Stimulated activated naive CD8-positive, alpha-beta T cell treated with anti-CD3 and anti-CD28 coated beads, Interleukin-15, Interleukin-2, amounts not matched to agents 100 U/mL and 50 U/mL, for 24 hours (primary cell): ENCODE measurements around the gene PPP1CA.
"Not testable (repeated sequence)": the region's sequence is repeated elsewhere in the genome, so short reads cannot be mapped to it uniquely, and the experiment has no call there.

ENCODE experiments used
- ATAC-seq: fragments of 150-1000 bp; cut with Tn5 transposase; one replicate; pipeline ENCODE4 v1.10.0; 2021
- DNase-seq: peaks from one replicate; pipeline ENCODE4 v3.0.0; 2021

PPP1CA gene

GRCh38 chr11:67403085-67403484 is 1.4 kb upstream of the PPP1CA start:
- DNase-seq, ATAC-seq: not testable (repeated sequence)

- not testable (repeated sequence) for ATAC-seq, DNase-seq
Observed at GRCh38 chr11:67402192-67402839, 658 bp upstream of the PPP1CA start.

DNA sequence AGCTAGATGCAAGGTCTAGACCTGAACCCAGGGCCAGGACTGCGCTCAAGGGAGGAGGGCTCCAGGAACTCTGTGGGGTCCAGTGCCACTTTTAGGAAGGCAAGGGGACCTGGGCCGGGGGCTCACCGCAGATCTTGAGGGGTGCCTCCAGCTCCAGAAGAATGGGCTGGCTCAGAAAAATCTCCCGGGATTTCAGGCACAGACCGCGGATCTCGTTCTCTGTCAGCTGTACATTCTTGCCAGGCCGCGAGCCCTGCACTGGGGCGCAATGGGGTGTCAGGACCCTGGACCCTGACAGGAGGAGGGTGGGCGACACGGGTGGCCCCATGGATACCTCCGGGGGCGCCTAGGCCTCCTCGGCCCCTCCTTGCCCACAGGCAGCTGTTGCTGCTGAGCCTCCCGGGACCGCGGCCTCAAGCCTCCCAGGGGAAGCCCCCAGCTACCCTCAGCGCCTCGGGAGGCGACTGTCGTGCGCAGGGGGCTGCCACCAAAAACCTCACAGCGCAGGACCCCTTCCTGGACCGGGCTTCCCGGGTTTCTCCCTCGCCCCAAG is 640 bp downstream of the PPP1CA start:
- ATAC-seq (peak; percentile 1), DNase-seq (peak; percentile 47)

- peak; percentile 41 for DNase-seq
- no peak for ATAC-seq
Observed at GRCh38 chr11:67400251-67400941, 1.3 kb downstream of the PPP1CA start.

- ATAC-seq (no peak), DNase-seq (no peak)
Observed at GRCh38 chr11:67398661-67399563, 2.7 kb downstream of the PPP1CA start.

DNA sequence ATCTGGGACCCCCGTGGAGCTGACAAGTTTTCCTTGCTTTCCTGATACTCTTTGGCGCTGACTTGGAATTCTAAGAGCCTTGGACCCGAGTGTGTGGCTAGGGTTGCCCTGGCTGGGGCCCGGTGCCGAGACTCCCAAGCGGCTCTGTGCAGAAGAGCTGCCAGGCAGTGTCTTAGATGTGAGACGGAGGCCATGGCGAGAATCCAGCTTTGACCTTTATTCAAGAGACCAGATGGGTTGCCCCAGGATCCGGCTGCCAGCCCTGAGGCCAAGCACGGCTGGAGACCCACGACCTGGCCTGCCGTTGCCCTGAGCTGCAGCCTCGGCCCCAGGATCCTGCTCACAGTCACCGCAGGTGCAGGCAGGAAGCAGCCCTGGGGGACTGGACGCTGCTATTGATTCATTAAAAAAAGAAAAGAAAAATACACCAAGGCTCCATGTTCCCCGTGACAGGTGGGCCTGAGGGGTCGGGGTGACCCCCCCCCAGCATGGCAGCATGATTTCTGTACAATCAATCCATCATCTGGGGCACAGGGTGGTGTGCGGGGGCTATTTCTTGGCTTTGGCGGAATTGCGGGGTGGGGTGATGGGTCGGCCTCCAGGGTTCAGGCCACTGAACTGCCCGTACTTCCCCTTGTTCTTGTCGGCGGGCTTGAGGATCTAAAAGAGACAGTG is 3.5 kb downstream of the PPP1CA start:
- DNase-seq (no peak), ATAC-seq (no peak)

- ATAC-seq: no peak
Observed at GRCh38 chr11:67397536-67397935, 4.1 kb downstream of the PPP1CA start.

GRCh38 chr11:67396587-67397389 is 4.9 kb downstream of the PPP1CA start:
- no peak for DNase-seq
- no peak for ATAC-seq

More at GRCh38 chr11:67397536-67397935, 4.1 kb downstream of the PPP1CA start:
- DNase-seq: no peak

- DNase-seq (no peak), ATAC-seq (no peak)
Observed at GRCh38 chr11:67396259-67396581, 5.4 kb downstream of the PPP1CA start.

- no peak for ATAC-seq
- no peak for DNase-seq
Observed at GRCh38 chr11:67395555-67396258, 6.0 kb downstream of the PPP1CA start.

DNA sequence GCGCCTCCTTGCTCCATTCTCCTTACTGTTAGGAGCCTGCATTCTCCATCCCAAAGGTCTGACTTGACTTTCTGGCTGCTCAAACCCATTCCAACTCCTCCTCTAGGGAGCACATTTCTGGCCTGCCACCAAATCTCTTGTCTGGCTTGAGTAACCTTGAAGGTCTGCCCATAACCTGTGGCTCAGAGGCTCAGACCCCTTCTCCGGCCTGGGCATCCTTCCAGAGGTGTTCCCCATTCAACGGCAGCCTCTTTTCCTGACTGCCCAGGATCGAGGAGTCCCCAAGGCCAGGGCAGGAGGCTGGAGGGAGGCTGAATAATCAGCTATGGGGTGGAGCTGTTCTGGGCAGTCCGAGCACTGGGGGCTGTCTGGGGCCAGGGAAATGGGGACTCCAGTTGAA is 7.7 kb downstream of the PPP1CA start:
- DNase-seq (peak; percentile 5), ATAC-seq (no peak)

DNA sequence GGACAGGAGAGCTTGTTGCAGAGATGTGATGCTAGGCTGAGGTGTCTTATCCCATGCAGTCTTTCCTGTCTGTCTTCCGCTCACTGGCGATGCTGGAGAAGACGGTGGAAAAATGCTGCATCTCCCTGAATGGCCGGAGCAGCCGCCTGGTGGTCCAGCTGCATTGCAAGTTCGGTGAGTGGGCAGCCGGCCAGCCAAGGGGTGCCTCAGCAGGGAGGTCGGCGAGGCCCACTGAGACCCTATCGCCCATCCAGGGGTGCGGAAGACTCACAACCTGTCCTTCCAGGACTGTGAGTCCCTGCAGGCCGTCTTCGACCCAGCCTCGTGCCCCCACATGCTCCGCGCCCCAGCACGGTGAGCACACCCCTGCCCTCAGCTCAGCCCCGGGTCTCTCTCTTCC is 8.2 kb downstream of the PPP1CA start:
- no peak for ATAC-seq

DNA sequence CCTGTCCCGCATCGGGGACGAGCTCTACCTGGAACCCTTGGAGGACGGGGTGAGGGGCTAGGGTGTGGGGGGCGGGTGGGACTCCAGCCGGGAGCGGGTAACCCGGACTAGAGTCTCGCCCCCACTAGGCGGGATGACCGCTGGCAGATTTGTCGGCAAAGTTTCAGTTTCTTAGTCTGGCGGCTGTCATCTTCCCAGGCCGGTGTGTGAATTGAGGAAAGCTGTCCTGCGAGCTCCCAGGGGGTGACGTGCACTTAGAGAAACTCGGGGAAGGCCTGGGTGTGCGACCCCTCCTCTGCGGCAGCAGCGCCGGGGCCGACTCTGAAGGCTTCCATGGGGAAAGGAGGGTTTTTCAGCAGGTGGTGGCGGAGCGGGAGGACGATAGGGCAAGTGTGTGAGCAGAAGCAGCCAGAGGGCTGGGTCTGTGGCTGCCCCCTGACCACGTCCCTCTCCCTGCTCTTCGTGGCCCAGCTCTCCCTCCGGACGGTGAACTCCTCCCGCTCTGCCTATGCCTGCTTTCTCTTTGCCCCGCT is 9.4 kb downstream of the PPP1CA start:
- no peak for ATAC-seq
- DNase-seq: peak; percentile 34

More for the DNA sequence above, 8.2 kb downstream of the PPP1CA start:
- peak; percentile 4 for DNase-seq

DNA sequence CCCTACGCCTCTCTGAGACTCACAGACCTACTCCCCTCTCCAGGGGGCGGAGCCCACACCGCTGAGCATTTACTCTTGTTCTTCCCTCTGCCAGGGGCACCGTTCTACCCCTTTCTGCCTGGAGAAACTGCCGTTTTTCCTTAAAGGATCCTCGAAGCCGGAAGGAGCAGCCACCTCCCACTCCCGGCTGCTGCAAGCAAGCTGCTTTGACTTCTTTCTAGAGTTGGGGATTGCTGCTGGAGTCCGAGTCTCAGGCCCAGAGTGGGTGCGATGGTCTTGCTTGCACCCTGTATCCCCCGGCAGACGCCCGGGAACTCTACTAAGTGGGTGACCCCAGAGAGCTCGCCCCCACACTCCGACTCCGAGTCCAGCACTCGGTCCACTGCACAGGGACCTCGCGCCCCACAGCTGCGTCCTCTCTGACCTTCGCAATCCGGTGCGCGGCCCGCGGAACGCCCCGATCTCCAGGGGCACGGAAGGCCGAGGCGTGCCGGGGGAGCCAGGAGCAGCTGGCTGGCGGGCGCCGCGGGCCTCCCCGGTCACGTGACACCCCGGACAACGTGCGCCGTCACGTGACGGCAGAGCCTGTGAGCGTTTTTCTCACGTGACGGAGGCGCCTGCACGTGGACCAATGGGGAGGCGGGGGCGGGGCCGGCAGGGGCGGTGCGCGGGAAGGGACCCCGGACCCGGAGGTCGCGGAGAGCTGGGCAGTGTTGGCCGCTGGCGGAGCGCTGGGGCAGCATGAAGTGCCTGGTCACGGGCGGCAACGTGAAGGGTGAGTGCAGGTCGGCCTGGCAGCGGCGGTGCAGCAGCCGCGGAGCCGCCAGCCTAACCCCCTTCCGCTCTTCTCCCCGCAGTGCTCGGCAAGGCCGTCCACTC is 10.1 kb downstream of the PPP1CA start, which contains the start of gene RAD9A:
TSS of gene RAD9A (plus strand) at position 683 of the 879 bp plus-strand sequence. CDS start at position 742, 59 bp downstream.
- peak; percentile 70 for ATAC-seq
- DNase-seq: peak; percentile 95

- ATAC-seq (no peak), DNase-seq (no peak)
Observed at GRCh38 chr11:67390947-67391303, 10.7 kb downstream of the PPP1CA start.

GRCh38 chr11:67389477-67389876 is 12.2 kb downstream of the PPP1CA start:
- peak; percentile 74 for DNase-seq
- no peak for ATAC-seq

- DNase-seq (no peak), ATAC-seq (no peak)
Observed at GRCh38 chr11:67387518-67387917, 14.1 kb downstream of the PPP1CA start.

- ATAC-seq (no peak), DNase-seq (no peak)
Observed at GRCh38 chr11:67387069-67387468, 14.6 kb downstream of the PPP1CA start.

DNA sequence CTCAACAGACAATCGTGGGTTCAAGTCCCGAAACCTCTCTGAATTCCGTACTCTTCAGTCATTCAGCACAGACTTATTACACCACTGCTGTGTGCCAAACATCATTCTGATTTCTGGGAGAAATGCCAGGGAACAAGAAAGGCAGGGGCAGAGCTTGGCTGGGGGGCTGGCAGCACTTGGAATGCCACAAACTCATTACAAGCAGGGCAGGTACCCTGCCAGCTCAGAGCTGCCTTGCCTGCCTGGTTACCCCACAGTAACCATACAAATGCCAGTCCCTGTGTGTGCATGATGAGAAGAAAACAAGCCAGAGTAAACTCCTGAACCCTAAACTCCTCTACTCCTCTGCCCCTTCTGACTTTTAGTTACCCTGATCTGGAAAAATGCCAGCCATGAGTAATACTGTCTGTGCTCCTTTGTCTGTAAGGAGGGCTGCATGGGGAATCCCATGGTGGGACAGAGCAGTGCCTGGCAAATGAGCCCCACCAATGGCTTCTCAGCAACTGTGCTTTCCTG is 16.7 kb downstream of the PPP1CA start:
- no peak for DNase-seq
- ATAC-seq: no peak
